ENCODE data around the gene RNF146.
A peak's percentile ranks its signal among the peaks of the same experiment; 100 is the strongest.
"Not testable (repeated sequence)": the region's sequence is repeated elsewhere in the genome, so short reads cannot be mapped to it uniquely, and the experiment has no call there.

The RNF146 gene

DNA sequence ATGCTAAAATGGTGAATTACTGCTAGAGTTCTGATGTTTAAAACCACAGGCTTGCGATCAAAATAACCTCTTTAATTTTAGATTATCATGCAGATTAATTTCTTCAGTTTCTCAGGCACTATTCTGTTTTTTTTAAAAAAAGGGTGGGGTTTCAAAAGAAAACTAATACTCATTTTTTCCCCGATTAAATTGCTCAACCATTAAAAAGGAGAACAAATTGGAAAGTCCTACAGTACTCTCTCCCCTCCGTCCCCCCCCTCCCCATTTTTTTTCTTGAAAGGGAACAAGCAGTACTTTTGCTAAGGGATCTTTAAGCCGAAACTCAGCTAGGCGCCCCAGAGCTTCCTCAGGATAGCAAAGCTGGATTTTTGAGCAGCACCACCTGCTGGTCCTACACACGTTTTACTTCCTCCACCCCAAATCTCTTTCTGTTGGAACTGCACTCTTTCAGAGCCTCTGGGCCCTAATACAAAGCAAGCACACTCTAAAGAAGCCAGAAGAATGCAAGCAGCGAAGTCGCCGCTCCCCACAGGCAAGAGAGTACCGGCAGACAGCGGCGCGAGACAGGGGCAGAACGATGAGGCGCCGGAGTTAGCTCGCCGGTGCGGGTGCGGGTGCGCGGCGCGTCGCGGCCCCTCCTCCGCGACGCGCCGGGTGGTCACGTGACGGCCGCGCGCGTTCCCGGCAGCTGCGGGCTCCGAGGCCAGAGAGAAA lies at the start of gene RNF146:
Gene RNF146, plus strand, starts transcription at position 687 of the 714 bp plus-strand sequence. CDS start 13,475 bp downstream, outside the sequence.
- DNase-seq = peak; percentile 75

- DNase-seq = no peak
These were observed 46.8 kb upstream of the RNF146 start for GRCh38 chr6:127219869-127220268.

DNA sequence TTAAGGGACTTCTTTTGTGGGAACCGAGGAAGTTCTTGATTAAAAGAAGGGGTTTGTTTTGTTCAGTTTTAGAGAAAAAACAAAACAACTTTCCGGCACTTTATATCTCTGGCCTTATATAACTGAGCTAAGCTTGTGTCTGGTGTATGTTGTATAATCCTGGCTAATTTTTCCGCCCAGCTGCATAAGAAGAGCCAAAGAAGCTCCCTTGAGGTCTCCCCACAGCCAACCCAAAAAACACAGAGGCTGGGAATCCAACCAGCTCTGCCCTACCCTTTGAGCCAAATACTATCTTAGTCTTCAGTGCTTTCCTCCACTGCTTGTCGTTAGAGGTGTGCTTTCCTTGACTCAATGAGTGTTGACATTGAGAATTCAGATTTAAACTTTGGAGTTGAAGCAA lies 45.5 kb upstream of the RNF146 start:
- DNase-seq = no peak

DNA sequence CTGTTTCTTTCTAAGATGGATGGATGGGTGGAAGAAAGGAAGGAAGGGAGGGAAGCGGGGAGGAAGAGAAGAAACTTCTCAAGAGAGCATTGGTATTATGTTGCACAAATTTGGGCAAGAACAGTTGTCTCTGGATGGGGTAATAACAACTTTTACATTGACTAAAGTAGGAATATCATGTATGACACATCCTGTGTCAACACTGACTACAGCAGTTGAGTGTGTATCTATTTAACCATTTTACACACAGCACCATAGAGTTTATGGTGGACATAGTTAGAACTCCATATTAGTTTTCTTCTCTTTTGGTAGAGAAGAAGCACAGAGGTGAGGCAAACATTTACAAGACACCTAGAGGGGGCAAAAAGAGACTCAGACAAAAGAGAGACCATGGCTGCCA lies 44.2 kb upstream of the RNF146 start:
- no peak for DNase-seq

DNA sequence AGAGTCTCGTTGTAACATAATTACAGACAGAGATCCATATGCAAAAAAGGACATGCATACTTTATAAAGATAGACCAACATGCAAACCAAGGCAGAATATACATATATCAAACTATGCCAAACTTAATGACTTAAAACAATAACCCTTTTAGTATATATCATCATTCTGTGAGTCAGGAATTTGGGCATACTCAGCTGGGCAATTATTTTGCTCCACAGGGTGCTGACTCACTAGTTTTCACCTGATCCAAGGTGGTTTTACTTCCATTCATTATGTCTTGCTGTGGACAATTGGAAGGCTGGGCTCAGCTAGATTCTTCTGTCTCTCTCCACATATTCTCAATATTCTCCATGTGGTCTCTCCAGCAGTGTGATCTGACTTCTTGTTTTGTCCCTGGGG lies 41.2 kb upstream of the RNF146 start:
- no peak for DNase-seq

GRCh38 chr6:127233819-127234218 lies 32.8 kb upstream of the RNF146 start:
- not testable (repeated sequence) for DNase-seq

- no peak for DNase-seq
These were observed 23.2 kb upstream of the RNF146 start for GRCh38 chr6:127243501-127243900.

DNA sequence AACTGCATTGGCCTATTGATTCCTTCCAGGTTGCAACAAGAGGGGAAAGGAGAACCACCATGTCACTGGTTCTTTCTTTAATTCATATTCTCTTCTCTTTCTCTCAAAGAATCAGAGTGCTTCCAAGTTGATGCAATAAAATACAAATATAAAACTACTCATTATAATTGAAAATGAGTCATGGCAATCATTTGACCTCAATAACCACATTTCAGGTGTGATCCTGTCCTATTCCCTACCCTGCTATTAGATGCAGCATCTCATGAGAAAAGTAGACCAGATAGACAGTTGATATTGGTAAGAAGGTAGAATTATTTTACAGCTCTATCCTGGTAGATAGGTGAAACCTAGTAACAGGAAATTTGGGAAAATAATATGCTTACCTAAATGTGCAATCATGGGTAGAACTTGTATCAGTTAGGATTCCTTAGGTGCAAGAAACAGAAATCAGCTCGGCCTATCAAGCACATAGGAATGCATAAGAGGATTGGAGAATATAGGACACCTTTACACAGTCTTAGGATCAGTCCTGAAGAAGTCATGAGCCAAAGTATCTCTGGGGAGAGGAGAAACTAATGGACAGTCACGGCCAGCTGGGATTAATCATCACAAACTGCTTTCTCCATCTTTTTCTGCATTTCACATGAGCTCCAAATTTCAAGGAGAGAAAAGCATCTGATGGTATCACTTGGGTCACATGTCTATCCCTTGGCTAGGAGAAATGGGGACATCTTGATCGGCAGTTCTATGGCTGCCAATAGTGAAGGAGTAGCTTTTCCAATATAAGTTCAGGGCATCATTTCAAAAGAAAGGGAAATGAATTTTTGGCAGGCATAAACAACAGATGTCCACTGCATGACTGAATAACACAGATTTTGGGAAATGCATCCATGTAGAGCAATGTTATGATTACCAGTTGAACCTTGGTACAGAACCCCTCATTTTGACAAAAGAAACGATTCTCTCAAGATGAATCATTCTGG lies 19.3 kb upstream of the RNF146 start:
- DNase-seq = no peak

GRCh38 chr6:127249621-127250020 lies 17.0 kb upstream of the RNF146 start:
- no peak for DNase-seq

DNA sequence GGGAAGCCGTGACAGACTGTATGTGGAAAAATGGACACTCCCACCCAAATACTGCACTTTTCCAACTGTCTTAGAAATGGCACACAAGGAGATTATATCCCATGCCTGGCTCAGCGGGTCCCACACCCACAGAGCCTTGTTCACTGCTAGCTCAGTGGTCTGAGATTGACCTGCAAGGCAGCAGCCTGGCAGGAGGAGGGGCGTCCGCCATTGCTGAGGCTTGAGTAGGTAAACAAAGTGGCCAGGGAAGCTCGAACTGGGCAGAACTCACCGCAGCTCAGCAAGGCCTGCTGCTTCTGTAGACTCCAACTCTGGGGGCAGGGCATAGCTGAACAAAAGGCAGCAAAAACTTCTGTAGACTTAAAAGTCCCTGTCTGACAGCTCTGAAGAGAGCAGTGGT lies 11.4 kb upstream of the RNF146 start:
- no peak for DNase-seq

DNA sequence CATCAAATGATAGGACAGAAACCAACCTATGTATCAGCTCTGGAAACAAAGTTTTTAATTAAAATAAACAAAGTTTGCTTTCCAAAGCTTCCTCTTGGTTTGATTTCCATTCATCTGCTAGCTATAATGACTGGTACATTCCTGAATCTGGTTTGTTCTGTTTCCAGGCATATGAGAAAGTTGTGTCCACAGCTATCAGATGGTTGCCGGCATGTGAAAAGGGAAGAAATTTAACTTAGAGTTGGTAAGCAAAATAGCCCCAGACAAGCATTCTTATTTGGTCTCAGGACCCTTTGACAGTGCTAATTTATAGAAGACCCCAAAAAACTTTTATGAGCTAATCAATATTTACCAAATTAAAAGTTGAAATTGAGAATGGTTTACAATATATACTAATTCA lies 3.8 kb upstream of the RNF146 start:
- no peak for DNase-seq

DNA sequence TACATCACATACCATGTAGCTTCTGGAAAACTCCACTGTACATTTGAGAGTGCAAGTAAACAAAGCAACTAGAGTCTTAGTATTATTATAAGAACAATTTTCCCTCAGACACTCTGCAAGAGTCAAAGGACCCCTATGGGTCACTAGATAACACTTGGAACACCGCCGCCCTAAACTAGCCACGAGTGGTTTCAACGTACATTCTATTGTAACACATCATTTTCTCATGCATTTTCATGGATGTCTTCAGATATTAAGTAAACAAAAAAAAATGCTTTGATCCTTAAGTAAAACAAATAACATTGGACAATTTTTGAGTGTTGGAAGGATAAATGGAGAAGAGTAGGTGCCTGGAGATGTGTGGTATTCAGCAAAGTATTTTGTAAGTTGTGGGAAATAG lies 3.2 kb upstream of the RNF146 start:
- DNase-seq = no peak

DNA sequence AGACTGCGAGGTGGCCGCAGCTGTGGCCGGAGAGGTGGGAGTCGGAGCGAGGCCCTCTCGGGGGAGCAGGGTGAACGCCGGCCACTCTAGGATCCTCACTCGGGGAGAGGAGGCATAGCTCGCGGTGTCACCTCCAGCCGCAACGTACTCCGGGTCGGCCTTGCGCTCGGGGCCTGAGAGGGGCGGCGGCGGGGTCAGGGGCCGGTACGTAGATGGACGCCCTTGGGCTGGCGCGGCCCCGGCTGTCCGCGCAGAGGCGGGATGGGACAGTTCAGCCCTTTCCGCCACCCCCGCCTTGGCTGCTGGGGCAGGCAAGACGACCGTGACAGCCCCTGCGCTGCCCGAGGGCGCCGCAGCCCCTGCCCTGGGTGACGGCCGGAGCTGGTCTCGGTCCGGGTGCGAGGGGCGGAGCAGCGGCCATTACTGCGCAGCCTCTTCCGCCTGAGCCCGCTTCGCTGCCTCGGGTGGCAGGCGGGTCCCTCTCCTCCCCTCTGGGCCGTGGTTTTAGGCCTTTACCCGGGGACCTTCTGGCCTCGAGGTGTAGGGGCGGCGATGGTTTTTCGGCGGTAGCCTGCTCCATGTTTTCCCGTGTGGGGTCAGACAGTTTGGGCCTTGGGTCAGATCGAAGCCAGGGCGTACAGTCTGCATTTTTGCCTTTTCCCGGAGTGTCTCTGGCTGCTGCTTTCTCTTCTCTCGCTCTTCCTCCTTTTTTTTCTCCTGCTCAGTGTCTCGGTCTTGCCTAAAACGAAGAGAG lies 405 bp downstream of the RNF146 start:
- DNase-seq = peak; percentile 64

- DNase-seq = no peak
These were observed 1.3 kb downstream of the RNF146 start for GRCh38 chr6:127267646-127268625.

- no peak for DNase-seq
These were observed 5.9 kb downstream of the RNF146 start for GRCh38 chr6:127272576-127272975.

DNA sequence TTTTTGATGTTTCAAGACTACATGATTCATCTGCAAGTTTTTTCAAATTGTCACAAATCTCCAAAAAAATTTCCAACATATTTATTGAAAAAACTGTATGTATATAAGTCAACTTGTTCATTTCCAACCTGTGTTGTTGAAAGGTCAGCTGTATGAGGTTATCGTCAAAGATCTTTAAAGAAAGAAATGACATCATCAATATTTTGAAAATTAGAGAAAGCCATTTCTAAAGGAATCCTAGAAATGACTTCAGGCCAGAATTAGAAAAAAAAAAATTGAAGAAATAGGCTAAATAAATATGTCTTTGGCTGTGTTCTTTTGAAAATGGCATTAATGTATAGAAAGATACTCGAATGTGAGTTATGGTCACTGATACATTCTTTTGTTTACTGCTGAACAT lies 6.8 kb downstream of the RNF146 start:
- DNase-seq = no peak

- DNase-seq = no peak
These were observed 9.7 kb downstream of the RNF146 start for GRCh38 chr6:127276331-127276730.

GRCh38 chr6:127277878-127278843 lies 11.5 kb downstream of the RNF146 start:
- no peak for DNase-seq

- no peak for DNase-seq
These were observed 13.2 kb downstream of the RNF146 start for GRCh38 chr6:127279815-127280214.

GRCh38 chr6:127282184-127282583 lies 15.5 kb downstream of the RNF146 start:
- DNase-seq = no peak

- no peak for DNase-seq
These were observed 22.0 kb downstream of the RNF146 start for GRCh38 chr6:127288705-127289104.
